Mucosa of descending colon (tissue), 3 donors: ENCODE results near the gene IP6K3. TPM values are rescaled to one million over a fixed set of nuclear protein-coding genes. Genes with fewer than 3 reads are reported as not detected.

Source experiments
- ATAC-seq: fragments of 200-7000 bp; cut with Tn5 transposase; one replicate; pipeline ENCODE4 v1.9.1; 2020; ENCODE audit warnings: mild to moderate bottlenecking, moderate library complexity
- DNase-seq, 3 donors: peaks; one replicate each; pipeline ENCODE4 v3.0.0-alpha.2; 2020
- H3K36me3 ChIP-seq: fragments of 200-600 bp; one replicate; pipeline ENCODE4 v1.8.0; 2021; ENCODE audit warnings: low read depth, mild to moderate bottlenecking
- H3K4me1 ChIP-seq: fragments of 200-600 bp; one replicate; pipeline ENCODE4 v1.8.0; 2021; ENCODE audit warnings: low read depth, mild to moderate bottlenecking
- H3K4me3 ChIP-seq: fragments of 200-600 bp; one replicate; pipeline ENCODE4 v1.8.0; 2021; ENCODE audit warnings: mild to moderate bottlenecking
- H3K9me3 ChIP-seq: fragments of 200-600 bp; one replicate; pipeline ENCODE4 v1.8.0; 2021; ENCODE audit warnings: mild to moderate bottlenecking
- intact Hi-C, 2 donors: fragments of 100-400 bp; cut with DNase I in 1 of 2; cut with micrococcal nuclease in 1 of 2; formaldehyde crosslinking; loops; one replicate each; pipeline versions ENCODE4 v1.11.0 to v1.11.1; 2022; cut with DNase I, micrococcal nuclease
- total RNA-seq, 3 donors: library from RNA; stranded (reverse); fragmentation: NEBNext Ultra II Directional in 2 of 3; extraction: Animal tissue kit (Norgen Biotek cat#: 25700) in 2 of 3; gene quantifications; one replicate each; pipeline versions ENCODE4 v1.2.1 to v1.2.4, GENCODE V29; 2021 to 2023
- TF ChIP-seq, protein P1 (sequence below): fragments of 200-600 bp; IDR thresholded peaks from one replicate; pipeline ENCODE4 v1.8.0; 2022; ENCODE audit warnings: antibody characterized with exemption, mild to moderate bottlenecking
- donor health status: DM: no; HTN: no; CAD: no; lungs with moderate emphysema.
- donor health status: DM: no; HTN: no; CAD: no.
- donor health status: DM: no; HTN: yes; CAD: no.

IP6K3 gene
- total RNA-seq, 3 donors from 2014 or later: 0.67 to 6.8 (median 0.96) TPM

DNA sequence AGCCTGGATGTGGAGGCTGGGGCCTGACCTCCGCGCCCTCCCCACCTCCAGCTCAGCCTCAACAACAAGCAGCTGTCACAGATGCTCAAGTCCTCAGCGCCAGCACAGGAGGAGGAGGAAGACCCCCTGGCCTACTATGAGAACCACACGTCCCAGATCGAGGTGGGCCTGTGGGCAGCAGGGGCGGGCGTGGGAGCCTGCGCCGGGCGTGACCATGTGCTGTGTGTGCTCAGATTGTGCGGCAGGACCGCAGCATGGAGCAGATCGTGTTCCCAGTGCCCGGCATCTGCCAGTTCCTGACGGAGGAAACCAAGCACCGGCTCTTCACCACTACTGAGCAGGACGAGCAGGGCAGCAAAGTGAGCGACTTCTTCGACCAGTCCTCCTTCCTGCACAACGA is 58.7 kb downstream of the IP6K3 start:
- intact Hi-C loops: no loop called here
- TF ChIP-seq, protein P1, sequence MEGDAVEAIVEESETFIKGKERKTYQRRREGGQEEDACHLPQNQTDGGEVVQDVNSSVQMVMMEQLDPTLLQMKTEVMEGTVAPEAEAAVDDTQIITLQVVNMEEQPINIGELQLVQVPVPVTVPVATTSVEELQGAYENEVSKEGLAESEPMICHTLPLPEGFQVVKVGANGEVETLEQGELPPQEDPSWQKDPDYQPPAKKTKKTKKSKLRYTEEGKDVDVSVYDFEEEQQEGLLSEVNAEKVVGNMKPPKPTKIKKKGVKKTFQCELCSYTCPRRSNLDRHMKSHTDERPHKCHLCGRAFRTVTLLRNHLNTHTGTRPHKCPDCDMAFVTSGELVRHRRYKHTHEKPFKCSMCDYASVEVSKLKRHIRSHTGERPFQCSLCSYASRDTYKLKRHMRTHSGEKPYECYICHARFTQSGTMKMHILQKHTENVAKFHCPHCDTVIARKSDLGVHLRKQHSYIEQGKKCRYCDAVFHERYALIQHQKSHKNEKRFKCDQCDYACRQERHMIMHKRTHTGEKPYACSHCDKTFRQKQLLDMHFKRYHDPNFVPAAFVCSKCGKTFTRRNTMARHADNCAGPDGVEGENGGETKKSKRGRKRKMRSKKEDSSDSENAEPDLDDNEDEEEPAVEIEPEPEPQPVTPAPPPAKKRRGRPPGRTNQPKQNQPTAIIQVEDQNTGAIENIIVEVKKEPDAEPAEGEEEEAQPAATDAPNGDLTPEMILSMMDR: no peak
- DNase-seq (no peak), ATAC-seq (no peak)
- H3K4me1 ChIP-seq: peaks cover 2% of the 10 kb centered on the region
- H3K36me3 ChIP-seq: peaks cover 11% of the 10 kb centered on the region
- H3K4me3 ChIP-seq: no peak overlapping the region
- H3K9me3 ChIP-seq: no peaks in the 10 kb centered on the region

DNA sequence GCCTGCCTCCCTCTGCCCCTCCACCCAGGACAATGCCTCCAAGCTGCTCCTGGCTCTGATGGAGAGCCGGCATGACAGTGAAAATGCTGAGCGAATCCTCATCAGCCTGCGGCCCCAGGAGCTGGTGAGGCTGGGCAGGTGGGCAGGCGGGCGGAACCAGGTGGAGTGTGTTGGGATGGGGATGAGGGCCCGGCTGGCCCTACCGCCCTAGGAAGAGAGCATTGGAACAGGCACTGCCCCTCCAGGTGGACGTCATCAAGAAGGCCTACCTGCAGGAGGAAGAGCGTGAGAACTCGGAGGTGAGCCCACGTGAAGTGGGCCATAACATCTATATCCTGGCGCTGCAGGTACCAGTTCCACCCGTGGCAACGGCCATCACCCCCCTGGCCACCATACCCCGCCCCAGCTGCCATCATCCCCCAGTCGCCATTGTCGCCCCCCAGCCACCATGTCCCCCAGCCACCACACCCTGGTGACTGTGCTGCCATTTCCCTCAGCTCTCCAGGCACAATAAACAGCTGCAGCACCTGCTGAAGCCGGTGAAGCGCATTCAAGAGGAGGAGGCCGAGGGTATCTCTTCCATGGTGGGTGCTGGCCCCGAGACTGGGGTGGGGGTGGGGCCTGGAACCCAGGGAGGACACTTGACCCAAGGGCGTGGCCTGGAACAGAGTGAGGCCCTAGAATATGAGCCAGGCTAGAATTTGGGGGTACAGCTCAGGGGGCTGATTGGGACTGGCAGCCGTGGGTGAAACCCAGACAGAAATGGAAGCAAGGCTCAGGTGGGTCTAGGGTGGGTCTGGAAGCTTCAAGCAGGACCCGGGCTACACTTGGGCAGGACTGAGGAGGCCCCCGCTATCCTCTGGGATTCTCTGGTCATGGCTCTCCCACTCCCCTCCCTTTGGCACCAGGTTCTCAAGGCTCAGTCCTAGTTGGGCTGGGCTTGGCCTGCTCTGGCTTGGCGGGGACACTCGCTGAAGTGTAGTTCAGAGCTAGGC is 59.4 kb downstream of the IP6K3 start:
- DNase-seq (no peak), ATAC-seq (no peak)
- intact Hi-C loops: no loop called here
- Histone ChIP-seq H3K4me1 (peaks cover 2% of the 10 kb centered on the region), H3K9me3 (no peaks in the 10 kb centered on the region), H3K36me3 (peaks cover 11% of the 10 kb centered on the region), H3K4me3 (no peak overlapping the region)
- TF ChIP-seq, protein P1: no peak

DNA sequence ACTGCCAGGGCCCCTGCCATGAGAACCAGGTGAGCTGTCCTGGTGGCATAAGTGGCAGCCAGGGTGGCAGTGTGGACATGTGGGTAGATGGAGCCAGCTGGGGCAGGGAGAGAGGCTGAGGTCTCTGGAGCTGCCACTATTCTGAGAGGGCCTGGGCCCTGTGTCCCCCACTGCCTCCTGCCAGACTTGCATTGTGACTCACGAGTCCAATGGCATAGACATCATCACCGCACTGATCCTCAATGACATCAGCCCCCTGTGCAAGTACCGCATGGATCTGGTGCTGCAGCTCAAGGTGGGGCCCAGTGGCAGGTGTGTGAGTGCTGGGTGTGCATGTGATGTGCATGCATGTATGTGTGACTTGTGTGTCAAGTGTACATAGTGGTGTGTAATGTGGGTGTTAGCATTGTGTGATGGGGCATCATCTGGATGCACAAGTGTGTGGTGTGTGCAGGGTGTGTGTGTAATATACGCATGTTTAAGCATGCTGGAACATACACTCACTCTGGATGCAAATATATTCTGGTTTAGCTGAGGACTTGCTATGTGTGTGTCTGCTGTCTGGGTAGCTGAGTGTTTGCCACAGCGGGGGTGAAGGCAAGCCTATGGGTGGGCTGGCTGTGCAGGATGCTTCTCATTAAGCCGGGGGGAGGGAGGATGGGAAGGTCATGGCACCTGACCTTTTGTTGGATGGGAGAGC is 60.3 kb downstream of the IP6K3 start:
- DNase-seq: no peak
- Histone ChIP-seq H3K4me3 (no peak overlapping the region), H3K36me3 (peaks cover 7% of the 10 kb centered on the region), H3K9me3 (no peaks in the 10 kb centered on the region), H3K4me1 (no peaks in the 10 kb centered on the region)
- ATAC-seq: no peak
- intact Hi-C loops: no loop called here
- TF ChIP-seq, protein P1: no peak

DNA sequence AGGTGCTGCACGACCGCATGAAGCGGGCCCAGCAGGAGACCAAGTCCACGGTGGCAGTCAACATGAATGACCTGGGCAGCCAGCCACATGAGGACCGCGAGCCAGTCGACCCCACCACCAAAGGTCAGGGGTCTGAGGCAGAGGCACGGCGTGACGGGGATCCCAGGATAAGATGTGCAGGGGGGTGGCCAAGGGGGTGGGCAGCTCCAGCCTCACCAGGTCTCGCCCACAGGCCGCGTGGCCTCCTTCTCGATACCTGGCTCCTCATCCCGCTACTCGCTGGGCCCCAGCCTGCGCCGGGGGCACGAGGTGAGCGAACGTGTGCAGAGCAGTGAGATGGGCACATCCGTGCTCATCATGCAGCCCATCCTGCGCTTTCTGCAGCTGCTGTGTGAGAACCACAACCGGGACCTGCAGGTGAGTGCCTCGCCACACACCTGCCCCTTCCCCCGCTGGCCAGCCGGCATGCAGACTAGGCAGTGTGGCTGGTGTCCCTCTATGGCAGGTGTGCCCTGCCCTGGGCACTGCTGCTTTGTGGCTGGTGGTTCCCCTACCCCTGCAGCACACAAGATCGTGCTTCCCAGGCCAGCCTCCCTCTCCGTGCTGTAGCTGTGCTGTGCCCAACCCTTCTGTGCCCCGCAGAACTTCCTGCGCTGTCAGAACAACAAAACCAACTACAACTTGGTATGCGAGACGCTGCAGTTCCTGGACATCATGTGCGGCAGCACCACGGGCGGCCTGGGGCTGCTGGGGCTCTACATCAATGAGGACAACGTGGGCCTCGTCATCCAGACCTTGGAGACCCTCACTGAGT is 61.1 kb downstream of the IP6K3 start:
- Histone ChIP-seq H3K4me3 (no peak overlapping the region), H3K36me3 (peaks cover 5% of the 10 kb centered on the region), H3K9me3 (no peaks in the 10 kb centered on the region), H3K4me1 (no peaks in the 10 kb centered on the region)
- TF ChIP-seq, protein P1: no peak
- ATAC-seq (no peak), DNase-seq (no peak)
- intact Hi-C loops: no loop called here

DNA sequence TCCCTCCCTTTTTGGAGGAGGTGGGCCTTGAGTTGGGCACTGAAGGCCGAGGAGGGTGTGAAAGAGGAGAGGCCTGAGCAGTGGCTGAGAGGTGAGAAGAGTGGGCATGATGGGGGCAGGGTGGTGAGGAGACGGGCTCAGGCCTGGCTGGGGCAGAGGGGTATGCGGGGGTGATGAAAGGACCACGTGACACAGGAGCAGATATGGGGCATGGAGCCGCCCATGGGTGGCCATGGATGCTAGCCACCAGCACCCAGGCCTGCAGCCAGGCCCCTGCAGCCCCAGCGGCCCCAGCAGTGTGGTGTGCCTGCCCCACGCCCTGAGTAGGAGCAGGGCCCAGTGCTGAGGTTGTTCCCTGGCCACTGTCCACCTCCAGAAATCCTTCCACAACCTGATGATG is 61.7 kb downstream of the IP6K3 start:
- TF ChIP-seq, protein P1: no peak
- intact Hi-C loops: no loop called here
- H3K36me3 ChIP-seq: peaks cover 4% of the 10 kb centered on the region

More for the DNA sequence above, 61.7 kb downstream of the IP6K3 start:
- DNase-seq (peak in 1 of 3 donors; percentile 30), ATAC-seq (no peak)
- Histone ChIP-seq H3K9me3 (no peaks in the 10 kb centered on the region), H3K4me3 (no peak overlapping the region), H3K4me1 (no peaks in the 10 kb centered on the region)
